ENCODE data around the gene RGS4.

RGS4 gene

DNA sequence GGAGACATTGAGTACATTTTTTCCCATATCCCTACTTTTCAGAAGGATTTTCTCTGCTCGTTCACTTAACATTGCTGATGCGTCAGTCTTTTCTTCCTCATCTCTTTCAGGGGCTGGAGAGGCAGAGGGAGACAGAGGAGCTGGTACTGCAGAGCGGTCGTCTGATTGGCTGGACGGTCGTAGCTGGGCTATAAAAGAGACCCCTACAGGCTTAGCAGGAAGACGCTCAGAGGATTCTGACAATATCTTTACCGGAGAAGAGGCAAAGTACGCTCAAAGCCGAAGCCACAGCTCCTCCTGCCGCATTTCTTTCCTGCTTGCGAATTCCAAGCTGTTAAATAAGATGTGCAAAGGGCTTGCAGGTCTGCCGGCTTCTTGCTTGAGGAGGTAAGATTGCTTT, at the start of gene RGS4:
TSS of gene RGS4 (plus strand) at position 220 of the 400 bp plus-strand sequence. CDS start at position 344, 124 bp downstream.
- H3K4me3 ChIP-seq (ENCODE audit: low read depth, low read length) = no peak within 1 kb of the TSS

DNA sequence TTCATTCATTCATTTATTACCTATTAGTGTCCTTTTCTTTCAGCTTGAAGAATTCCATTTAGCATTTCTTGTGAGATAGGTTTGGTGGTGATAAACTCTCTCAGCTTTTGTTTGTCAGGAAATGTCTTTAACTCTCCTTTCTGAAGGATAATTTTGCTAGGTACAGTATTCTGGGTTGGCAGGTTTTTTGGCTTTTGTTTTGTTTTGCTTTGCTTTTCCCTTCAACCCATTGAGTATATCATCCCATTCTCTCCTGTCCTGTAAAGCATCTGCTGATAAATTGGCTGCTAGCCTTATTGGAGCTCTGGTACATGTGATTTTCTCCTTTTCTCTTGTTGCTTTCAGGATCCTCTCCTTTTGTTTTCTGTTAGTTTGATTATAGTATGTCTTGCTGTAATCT, 47.0 kb upstream of the RGS4 start:
- TF ChIP-seq, protein P1, sequence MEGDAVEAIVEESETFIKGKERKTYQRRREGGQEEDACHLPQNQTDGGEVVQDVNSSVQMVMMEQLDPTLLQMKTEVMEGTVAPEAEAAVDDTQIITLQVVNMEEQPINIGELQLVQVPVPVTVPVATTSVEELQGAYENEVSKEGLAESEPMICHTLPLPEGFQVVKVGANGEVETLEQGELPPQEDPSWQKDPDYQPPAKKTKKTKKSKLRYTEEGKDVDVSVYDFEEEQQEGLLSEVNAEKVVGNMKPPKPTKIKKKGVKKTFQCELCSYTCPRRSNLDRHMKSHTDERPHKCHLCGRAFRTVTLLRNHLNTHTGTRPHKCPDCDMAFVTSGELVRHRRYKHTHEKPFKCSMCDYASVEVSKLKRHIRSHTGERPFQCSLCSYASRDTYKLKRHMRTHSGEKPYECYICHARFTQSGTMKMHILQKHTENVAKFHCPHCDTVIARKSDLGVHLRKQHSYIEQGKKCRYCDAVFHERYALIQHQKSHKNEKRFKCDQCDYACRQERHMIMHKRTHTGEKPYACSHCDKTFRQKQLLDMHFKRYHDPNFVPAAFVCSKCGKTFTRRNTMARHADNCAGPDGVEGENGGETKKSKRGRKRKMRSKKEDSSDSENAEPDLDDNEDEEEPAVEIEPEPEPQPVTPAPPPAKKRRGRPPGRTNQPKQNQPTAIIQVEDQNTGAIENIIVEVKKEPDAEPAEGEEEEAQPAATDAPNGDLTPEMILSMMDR (IDR thresholded peaks at IDR 0.05; ENCODE audit: borderline replicate concordance, insufficient read depth, low read depth, low read length) = no peak
- no peak overlapping the region for H3K4me3 ChIP-seq (ENCODE audit: low read depth, low read length)

More for the DNA sequence above, at the start of gene RGS4:
- TF ChIP-seq, protein P1 (IDR thresholded peaks at IDR 0.05; ENCODE audit: borderline replicate concordance, insufficient read depth, low read depth, low read length) = no peak

DNA sequence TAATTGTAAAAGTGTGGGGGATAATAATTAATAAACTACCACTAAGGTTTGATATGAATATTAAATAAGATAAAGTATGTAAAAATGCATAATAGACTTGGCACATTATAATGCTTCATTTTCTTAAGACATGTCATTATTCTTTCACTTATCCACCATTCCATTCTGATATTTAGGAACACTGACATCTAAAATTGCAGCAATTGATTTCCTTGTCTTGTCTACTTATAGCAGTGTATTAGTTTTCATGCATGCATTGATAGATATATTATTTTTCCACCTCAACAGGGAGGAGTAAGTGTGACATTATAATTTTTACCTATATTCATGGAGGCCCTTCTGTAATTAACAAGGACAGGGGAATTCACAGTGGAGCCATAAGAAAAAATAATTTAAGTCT, 41.6 kb upstream of the RGS4 start:
- TF ChIP-seq, protein P1 (IDR thresholded peaks at IDR 0.05; ENCODE audit: borderline replicate concordance, insufficient read depth, low read depth, low read length) = no peak
- no peak overlapping the region for H3K4me3 ChIP-seq (ENCODE audit: low read depth, low read length)

DNA sequence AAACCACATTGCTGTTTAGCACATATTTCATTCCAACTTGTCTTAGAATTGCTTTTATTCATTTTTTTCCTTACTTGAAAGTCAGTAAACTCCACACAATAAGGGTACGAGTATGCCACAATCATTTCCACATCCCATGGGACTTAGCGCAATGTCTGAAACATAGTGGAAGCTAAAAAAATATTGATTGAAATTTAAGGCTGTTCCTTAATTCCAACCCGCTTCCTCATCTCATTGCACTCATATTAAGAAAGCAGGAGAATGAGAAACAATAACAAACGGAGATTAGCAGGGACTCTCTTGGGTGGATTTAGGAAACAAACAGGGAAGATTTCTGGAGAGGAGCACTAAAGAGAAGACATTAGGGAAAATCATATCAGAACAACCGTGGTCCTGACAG, 39.3 kb upstream of the RGS4 start:
- H3K4me3 ChIP-seq (ENCODE audit: low read depth, low read length) = no peak overlapping the region
- TF ChIP-seq, protein P1 (IDR thresholded peaks at IDR 0.05; ENCODE audit: borderline replicate concordance, insufficient read depth, low read depth, low read length) = no peak

DNA sequence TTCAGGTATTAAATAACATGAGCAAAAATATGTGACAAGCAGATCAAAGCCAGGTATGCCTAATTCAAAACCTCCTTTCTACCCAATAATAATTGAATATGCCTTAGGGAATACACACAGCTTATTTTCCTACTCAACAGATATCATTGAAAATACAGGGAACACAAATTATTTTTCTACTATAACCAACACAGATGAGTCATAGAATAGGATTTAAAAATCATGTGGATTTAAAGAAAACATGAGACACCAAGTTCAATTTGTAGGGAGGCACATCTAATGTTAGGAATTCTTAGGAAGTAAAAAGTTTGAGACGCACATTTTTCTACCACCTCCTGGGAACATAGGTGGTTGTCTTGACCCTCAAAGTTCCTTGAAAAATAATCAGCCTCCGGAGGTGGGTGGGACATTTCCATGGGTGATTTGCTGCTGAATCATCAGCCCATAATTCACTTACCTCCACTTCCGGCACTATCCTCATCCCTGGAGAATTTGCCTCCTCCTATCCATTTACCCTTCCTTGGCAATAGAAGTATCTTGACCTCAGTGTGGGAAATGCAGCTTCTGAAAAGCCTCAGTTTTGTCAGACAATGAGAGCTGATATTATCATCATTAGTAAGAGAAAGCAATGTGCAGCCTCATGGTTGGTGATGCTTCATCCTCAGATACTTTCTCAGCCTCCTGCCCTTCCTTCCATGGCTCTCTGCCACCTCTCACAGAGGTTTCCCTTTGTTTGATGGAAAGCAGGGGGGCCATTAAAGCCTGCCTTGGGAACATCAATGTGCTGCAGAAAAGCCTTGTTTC, 33.5 kb upstream of the RGS4 start:
- TF ChIP-seq, protein P1 (IDR thresholded peaks at IDR 0.05; ENCODE audit: borderline replicate concordance, insufficient read depth, low read depth, low read length) = no peak
- H3K4me3 ChIP-seq (ENCODE audit: low read depth, low read length) = no peak overlapping the region

DNA sequence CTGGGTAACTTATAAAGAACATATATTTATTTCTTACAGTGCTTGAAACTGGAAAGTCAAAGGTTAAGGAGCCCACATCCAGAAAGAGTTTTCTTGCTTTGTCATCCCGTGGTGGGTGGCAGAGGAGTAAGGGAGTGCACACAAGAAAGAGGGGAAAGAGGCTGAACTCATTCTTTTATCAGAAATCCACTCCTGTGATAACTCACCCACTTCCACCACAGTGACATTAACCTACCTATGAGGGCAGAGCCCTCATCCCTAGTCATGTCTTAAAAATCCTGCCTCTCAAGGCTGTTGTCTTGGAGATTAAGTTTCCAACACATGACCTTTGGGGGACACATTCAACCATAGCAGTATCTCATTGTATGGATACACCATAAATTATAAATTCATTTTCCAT, 32.5 kb upstream of the RGS4 start:
- TF ChIP-seq, protein P1 (IDR thresholded peaks at IDR 0.05; ENCODE audit: borderline replicate concordance, insufficient read depth, low read depth, low read length) = no peak
- no peak overlapping the region for H3K4me3 ChIP-seq (ENCODE audit: low read depth, low read length)

Data from GM12875 (cell line).